ENCODE measurements around the gene CARD9.

CARD9 gene

GRCh38 chr9:136314944-136315343, 58.5 kb downstream of the CARD9 start:
- Histone ChIP-seq H3K27me3 (replicated peaks) (no peaks in the 10 kb centered on the region), H3K36me3 (replicated peaks) (no peaks in the 10 kb centered on the region), H3K4me3 (ENCODE audit: low read depth, low read length) (no peak overlapping the region), H3K27ac (no peak overlapping the region)
- TF ChIP-seq CTCF (IDR thresholded peaks at IDR 0.05; ENCODE audit: low read depth, low read length, missing control alignments): no peak
- no peak for DNase-seq
- in situ Hi-C loops (cut with HindIII; ENCODE audit: low pct_ligation_motif_present, low sequenced_read_pairs): no loop called here

DNA sequence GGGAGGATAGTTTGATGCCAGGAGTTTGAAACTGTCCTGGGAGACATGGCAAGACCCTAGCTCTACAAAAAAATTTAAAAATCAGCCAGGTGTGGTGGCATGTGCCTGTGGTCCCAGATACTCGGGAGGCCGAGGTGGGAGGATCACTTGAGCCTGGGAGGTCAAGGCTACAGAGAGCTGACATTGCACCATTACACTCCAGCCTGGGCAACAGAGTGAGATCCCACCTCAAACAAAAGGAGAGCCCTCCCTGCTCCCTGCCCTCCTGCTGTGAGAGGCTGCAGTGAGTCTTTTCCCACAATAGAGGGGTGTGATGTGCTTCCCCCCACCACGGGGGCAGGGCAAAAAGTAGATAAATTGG, 59.4 kb downstream of the CARD9 start:
- in situ Hi-C loops (cut with HindIII; ENCODE audit: low pct_ligation_motif_present, low sequenced_read_pairs): no loop called here
- no peak for TF ChIP-seq CTCF (IDR thresholded peaks at IDR 0.05; ENCODE audit: low read depth, low read length, missing control alignments)
- Histone ChIP-seq H3K36me3 (replicated peaks) (no peaks in the 10 kb centered on the region), H3K4me3 (ENCODE audit: low read depth, low read length) (no peak overlapping the region), H3K27me3 (replicated peaks) (no peaks in the 10 kb centered on the region), H3K27ac (no peak overlapping the region)
- no peak for DNase-seq
